Skin of body (tissue), 2 donors: ENCODE measurements around the gene CASZ1. TPM values are rescaled to one million over a fixed set of nuclear protein-coding genes. Genes with fewer than 3 reads are reported as not detected.

ENCODE experiments used
- DNase-seq: peaks from one replicate; lab custom pipeline; 2025; lab: John Stamatoyannopoulos, UW
- total RNA-seq: library from RNA; depleted of rRNA; stranded (reverse); fragments of >200 nt; gene quantifications from one replicate; pipeline ENCODE4 v1.2.3, GENCODE V29; 2014

Gene CASZ1
- total RNA-seq, 1 donor from 2014 or later = 34.0 TPM

- no peak for DNase-seq
Observed at GRCh38 chr1:10776190-10776905, 20.1 kb downstream of the CASZ1 start.

DNA sequence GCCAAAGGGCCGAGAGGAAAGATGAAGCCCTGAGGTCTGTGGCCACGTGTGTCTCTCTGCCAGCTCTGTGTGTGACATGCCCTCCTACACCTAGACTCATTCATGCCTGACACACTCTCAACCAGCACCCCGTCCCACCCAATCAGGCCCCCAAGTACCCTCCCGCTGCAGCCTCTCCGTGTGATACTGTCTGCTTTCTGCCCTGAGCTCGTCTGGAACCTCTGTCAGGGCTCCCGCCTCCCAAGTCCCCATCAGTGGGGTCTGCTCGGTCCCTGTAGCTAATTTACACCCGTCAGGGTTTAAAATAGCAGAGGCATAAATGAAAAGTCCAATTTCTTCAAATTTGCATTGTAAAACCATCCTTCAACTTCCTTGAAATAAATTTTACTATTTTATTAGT lies 20.7 kb downstream of the CASZ1 start:
- DNase-seq = no peak

DNA sequence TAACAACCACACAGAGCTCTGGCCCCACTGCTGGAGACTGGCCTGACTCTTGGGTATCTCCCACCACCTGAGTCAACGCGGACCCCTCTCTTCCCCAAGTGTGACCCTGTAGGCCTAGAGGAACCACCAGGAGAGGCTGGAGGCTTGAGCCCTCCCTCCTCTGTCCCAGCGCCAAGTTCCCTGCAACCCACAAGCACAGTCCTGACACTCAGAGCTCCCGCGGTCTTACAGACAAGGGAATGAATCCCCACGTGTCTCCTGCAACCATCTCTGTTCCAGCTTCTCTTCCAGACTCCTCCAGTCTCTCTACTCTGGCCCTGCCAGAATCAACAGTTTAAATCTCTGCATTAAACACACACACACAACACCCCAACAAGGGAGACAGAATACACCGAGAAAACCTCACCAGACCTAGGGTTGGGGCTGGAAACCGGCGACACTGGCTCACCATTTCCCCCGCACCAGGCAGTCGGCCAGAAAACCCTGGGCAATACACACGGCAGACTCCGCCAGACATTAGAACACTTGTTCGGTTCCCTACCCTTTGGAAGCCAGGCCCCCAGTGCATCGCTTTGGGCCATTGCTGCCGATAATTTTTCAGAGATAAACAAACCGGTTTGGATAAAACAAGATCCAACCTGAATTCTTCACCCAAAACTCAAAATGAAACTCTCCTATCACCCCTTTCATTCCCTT lies 21.7 kb downstream of the CASZ1 start:
- DNase-seq = no peak

DNA sequence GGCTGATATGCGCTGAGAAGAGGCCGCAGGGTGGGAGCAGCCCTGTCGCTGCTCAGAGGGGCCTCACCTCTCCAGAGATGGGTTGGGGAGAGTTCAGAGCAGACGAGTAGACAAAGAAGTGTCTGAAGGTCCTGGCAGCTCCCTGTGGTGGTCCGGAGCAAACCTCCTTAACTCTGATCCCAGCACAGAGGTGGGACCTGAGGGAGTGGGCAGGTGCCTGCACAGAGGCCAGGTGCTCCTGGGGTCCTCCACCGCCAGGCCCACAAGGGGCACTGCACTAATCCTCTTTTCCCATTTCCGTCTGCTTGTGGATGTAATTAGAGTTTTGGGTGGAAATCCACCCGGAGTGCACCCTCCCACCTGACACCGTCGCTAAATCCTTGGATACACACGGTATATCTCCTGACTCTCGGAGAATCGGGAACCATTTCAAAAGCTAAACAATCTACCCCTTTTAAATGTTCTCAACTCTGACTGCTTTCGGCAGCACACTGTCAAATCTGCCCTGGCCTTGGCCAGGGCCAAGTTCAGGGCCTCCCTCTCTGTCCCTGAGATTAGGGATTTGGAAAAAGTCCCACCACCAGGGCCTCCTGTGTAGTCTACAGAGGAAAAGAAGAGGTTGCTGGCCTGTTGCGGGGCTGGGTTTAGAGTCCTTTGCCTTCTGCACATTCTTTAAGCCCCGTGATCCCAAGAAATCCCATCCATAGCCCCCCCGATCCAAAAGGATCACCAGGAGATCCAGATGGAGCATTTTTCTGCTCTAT lies 22.4 kb downstream of the CASZ1 start:
- no peak for DNase-seq

DNA sequence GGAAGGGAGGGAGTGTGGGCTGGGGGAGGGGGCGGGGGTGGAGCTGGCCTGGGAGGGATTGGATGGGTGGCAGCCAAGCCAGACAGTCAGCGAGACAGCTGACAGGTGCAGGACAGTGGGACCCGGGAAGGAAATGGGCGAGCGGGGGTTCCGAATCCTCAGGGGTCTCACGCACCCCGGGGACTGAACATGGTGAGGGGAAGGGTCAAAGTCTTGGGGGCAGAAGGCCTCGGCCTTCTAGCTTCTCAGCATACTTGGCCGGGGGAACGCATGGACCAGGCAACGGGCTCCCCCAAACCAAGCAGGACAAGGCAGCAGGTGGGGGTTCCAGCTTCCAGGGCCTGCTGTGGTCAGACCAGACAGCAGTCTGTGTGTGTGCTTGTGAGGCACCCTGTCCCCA lies 23.1 kb downstream of the CASZ1 start:
- DNase-seq = no peak

DNA sequence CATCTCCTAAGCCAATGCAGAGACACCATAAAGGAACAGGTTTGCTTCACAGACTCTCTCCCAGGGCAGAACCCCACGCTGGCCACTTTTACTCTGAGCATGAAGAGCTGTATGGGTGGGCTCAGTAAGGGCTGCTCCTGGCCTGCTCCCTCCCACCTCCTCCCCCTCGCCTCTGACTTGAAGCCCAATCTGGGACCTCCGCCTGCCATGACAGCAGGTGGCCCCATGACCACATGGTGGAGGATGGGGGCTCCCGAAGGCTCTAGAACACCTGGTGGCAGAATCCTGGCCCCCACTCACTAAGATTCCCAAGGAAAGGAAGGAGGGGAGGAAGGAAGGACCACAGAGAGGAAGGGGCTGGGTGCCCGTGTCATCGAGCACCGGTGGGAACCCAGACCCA lies 23.7 kb downstream of the CASZ1 start:
- DNase-seq = no peak

DNA sequence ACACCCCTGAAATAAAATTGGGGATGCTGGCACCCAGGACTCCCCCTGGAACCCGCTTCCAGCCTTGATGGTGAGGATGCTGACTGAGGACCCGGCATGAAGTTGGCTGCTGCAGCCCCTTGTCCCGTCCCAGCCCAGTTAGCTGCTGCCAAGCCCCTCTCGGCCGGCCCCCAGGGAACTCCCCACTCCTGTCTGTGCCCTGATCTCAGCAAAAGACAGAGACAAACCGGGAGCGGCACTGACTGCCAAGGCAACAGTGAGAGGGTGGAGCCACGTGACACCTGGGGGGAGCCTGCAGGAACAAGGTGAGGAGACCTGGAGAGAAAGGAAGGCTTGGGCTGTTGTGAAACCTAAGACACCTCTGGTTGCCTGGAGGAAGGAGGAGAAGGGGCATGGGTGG lies 24.7 kb downstream of the CASZ1 start:
- DNase-seq = no peak

- DNase-seq = no peak
Observed at GRCh38 chr1:10768552-10768951, 27.9 kb downstream of the CASZ1 start.

- no peak for DNase-seq
Observed at GRCh38 chr1:10767282-10767681, 29.2 kb downstream of the CASZ1 start.

DNA sequence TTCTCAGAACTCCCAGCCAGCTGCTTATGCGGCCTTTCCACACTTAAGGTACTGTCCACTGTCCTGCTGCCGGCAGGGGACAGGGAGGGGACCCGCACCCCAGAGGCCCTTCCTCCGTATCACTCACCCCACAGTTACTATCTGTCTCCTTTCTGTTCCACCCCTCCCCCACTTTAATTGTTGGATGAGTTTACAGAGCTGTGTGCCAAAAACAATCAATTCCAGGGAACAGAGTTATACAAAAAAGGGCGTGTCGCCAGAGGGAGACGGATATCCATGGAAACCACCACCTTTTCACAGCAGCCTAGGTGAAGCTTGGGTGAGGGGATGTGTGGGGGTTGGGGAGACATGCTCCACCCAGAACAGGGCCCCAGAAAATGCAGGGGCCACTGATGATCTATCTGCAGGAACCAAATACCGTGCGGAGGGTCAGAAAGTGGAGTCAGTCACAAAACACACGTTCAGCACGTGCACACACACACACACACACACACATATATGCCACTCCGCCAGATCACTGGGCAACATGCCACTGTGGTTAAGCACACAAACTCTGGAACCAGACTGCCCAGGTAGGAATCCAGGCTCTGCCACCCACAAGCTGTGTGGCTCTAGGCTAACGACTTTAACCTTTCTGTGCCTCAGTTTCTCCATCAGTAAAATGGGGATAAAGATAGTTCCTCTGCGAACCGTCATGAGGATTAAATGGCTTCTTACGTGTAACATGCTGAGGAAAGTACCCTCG lies 30.5 kb downstream of the CASZ1 start:
- peak; percentile 25 for DNase-seq

- no peak for DNase-seq
Observed at GRCh38 chr1:10765304-10765703, 31.1 kb downstream of the CASZ1 start.

DNA sequence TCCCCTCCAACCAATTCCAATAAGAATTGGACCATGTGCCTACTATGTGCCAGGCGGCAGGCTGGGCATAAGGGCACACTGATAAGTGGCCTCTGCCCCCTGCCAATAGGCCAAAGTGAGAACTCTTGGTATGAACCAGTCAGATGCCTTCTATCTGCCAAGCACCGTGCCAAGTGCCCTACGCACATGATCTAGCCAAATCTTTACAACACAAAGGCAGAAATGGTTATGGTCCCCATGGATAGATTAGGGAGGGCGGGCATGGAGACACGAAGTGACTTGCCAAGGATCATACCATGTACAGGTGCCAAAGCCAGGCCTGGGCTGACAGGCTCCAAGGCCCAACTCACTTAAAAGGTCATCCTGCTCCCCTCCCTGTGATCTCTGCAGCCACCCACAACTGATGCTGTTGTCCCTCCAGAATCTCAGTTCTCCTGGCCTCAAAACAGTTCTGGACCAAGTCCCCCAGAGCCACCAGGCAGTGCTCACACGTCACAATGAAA lies 32.1 kb downstream of the CASZ1 start:
- DNase-seq = no peak

GRCh38 chr1:10762875-10763274 lies 33.6 kb downstream of the CASZ1 start:
- DNase-seq = no peak

GRCh38 chr1:10762153-10762523 lies 34.3 kb downstream of the CASZ1 start:
- no peak for DNase-seq

- DNase-seq = peak; percentile 24
Observed at GRCh38 chr1:10761503-10762152, 34.8 kb downstream of the CASZ1 start.

DNA sequence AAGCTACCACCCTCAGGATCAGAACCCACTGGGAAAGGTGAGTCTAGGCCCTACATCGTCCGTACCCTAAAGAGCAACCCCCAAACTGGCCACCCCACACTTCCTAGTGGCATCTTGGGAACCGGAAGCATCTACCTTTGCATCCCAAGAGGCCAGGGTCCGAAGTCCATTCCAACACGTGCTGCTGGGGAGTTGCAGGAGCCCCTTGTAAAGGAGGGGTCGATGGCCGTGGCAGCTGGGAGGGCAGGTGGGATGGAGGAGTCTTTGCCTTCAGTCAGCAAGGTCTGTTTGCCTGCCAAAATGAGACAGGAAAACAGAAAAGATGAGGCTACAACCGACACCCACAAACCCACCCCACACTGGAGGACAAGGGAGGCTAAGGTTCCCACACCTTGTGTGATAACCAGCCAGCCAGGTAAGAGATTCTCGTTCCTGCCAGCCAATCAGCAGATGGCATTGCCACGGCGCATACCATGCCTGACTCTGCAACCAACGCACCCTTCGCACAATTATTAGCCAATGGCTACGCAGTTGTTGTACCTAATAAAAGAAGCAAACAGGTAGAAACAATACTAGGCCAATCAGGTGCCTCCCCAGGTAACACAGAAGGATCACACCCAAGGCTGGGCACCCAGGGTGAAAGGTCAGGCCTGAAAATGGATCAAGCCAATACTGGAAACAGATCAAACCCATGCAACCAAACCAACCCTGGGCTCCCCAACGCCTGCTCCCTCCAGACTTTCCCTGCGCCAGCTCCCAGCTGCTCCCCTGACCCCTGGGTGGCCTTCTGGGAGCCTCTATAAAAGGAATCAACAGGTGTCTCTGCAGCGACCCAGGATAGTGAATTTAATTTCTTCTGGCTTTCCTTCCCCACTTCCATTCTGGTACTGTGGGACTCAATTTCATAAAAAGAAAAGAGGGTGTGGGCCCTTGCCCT lies 35.6 kb downstream of the CASZ1 start:
- no peak for DNase-seq

DNA sequence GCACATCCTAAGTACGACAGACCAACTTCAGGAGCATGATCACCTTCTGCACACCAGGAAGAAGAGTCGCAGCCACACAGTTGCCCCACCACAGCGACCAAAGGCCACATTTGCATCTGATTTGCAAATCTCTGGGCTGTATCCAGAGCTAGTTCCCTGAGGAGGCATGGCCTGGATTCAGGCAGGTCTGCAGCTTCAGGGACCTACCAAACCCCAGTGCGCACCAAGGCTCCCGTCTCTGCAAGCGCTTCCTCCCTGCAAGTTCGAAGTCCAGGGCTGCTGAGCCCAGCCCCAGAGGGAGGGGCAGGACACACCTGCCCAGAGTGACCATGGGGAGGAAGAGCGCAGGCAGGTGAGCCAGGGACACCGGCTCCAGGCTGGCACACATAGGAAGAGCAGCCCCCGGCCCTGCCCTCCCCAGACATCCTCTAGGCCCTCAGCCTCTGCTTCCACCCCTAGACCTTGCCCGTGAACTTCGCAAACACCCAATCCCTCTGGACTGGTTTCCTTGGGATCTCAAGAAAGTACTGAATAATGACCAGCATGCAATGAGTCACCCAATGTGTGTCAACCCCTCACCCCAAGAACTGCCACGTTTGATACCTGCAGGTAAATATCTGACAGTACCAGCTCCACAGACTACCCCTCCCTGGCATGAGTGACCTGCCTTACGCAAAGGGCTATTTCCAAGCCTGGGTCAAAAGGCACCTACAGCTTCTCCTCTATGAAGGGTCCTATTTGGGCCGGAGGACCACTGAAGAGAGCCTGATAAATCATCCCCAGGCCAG lies 36.8 kb downstream of the CASZ1 start:
- DNase-seq = no peak

DNA sequence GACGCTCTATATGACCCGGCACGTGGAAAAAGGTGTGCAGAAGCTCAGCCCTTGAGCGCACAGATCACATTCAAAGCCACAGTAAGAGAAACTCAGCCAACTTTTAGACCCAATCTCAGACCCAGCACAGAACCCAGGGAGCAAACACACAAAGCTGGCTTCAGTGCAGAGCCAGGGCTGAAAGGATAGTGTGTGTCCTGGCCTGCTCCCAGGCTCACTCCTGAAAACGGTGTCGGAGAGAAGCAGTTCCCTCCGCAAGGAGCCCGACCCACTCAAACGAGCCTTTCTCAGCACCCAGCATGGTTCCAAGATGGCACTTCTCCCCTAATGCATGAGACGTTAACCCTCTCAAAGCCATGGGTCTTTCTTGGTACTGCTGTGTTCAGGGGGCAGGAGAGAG lies 39.6 kb downstream of the CASZ1 start:
- no peak for DNase-seq

- peak; percentile 23 for DNase-seq
Observed at GRCh38 chr1:10755970-10756521, 40.4 kb downstream of the CASZ1 start.
